Activated T-cell treated with anti-CD3 and anti-CD28 coated beads for 1 hour (primary cell): ENCODE data around the gene CBFA2T3.

Experiments
- DNase-seq: peaks from one replicate; pipeline ENCODE4 v3.0.0-alpha.2; 2020; ENCODE audit warnings: low read depth

Gene CBFA2T3

DNA sequence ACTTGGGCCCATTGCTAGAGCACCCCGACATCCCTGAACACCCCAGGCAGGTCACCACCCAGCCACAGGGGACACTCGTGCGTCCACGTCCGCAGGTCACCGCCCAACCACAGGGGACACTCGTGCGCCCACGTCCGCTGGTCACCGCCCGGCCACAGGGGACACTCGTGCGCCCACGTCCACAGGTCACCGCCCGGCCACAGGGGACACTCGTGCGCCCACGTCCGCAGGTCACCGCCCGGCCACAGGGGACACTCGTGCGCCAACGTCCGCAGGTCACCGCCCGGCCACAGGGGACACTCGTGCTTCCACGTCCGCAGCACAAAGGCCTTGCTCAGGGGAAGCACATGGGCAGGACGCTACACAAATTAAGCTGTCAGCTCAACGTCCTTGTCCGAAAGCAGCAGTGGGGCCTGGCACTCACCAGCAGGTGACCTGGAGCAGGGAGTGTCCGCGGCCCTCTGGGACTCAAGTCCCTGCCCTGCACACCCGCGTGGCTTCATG lies 137.9 kb downstream of the CBFA2T3 start:
- no peak for DNase-seq

GRCh38 chr16:88838566-88838965 lies 138.4 kb downstream of the CBFA2T3 start:
- DNase-seq: no peak

- no peak for DNase-seq
Measured at GRCh38 chr16:88837806-88838205, 139.2 kb downstream of the CBFA2T3 start.

- DNase-seq: no peak
Measured at GRCh38 chr16:88836791-88837190, 140.2 kb downstream of the CBFA2T3 start.

- no peak for DNase-seq
Measured at GRCh38 chr16:88835818-88836217, 141.2 kb downstream of the CBFA2T3 start.

- no peak for DNase-seq
Measured at GRCh38 chr16:88835383-88835782, 141.6 kb downstream of the CBFA2T3 start.

- DNase-seq: no peak
Measured at GRCh38 chr16:88834670-88835069, 142.3 kb downstream of the CBFA2T3 start.

- DNase-seq: no peak
Measured at GRCh38 chr16:88833086-88833485, 143.9 kb downstream of the CBFA2T3 start.

DNA sequence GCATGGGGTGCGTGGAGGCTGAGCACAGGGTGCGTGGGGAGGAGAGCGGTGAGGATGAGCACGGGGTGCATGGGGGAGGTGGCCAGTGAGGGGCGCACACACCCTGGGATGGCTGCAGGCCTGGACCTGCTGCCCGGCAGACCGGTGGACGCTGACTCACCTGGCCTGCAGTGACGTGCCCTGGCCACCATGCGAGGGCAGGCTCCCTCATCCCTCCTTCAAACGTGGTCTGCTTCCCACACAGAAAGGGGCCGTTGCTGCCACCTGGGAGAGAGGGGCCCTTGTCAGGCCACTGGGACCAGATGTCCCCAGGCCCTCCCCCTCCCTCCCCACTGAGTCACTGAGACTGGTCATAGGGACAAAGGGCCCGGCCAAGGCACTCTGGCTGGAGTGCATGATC lies 145.2 kb downstream of the CBFA2T3 start:
- DNase-seq: no peak

- no peak for DNase-seq
Measured at GRCh38 chr16:88830783-88831182, 146.2 kb downstream of the CBFA2T3 start.

DNA sequence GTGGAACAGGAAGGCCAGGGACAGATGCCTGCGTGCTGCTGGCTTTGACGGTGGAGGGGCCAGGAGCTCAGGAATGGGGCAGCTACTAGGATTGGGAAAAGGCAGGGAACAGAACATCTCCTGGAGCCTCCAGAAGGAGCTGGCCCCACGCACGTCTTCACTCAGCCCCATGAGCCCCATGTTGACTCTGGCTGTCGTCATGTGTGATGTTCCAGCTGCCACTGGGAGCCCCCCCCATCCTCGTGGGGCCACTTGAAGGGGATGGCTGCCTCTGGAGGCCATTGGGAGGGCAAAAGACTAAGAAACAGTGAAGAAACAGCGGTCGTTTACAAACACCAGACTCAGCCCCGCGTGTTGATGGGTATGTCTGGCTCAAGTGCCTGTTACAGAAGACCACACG lies 146.7 kb downstream of the CBFA2T3 start:
- no peak for DNase-seq

GRCh38 chr16:88828711-88829110 lies 148.3 kb downstream of the CBFA2T3 start:
- no peak for DNase-seq

GRCh38 chr16:88827727-88828126 lies 149.3 kb downstream of the CBFA2T3 start:
- no peak for DNase-seq

DNA sequence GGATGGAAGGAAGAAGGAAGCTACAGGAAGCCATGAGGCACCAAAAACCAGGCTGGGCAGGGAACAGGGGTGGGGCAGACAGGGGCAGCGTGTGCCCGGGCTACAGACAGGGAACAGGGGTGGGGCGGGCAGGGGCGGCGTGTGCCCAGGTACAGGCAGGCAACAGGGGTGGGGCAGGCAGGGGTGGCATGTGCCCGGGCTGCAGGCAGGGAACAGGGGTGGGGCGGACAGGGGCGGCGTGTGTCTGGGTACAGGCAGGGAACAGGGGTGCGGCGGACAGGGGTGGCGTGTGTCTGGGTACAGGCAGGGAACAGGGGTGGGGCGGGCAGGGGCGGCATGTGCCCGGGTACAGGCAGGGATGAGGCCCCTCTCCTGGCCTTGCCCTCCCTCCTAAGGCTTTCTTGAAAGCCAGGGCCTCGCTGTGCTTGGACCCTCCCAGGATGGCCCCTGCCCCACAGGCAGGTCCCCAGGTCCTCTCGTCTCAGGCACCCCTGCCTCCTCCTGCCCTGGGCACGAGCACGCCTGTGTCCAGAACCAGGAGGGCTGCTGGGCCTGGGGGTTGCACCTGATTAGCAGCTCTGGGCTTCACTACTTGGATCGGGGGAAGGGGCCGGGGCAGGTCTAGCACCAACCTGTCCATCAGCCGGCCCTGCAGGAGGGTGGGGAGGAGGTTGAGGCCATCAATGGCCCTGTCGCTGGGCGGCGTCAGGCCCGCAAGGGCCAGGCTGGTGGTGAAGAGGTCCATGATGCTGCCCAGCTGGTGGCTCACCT lies 150.8 kb downstream of the CBFA2T3 start:
- DNase-seq: no peak

- DNase-seq: no peak
Measured at GRCh38 chr16:88825146-88825545, 151.9 kb downstream of the CBFA2T3 start.
